ENCODE data around the gene CAB39.

DNA sequence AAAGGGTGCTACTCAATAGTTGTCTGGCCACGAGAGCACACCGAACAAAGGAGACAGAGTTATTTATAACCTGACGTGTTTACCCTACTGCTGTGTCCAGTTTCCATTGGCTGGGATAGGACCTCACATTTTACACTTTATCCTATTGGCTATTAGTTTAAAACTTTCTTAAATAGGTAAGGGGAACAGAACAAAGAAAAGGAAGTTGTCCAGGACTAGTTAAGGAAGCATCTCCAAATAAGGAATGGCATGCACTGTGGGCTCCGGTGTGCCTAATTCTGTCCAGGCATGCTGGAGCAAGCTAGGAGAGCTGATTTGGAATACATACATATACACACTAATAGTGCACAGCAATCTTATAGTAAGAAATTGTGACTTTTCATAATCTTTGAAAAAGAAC, 72.2 kb downstream of the CAB39 start:
- TF ChIP-seq, protein P1, sequence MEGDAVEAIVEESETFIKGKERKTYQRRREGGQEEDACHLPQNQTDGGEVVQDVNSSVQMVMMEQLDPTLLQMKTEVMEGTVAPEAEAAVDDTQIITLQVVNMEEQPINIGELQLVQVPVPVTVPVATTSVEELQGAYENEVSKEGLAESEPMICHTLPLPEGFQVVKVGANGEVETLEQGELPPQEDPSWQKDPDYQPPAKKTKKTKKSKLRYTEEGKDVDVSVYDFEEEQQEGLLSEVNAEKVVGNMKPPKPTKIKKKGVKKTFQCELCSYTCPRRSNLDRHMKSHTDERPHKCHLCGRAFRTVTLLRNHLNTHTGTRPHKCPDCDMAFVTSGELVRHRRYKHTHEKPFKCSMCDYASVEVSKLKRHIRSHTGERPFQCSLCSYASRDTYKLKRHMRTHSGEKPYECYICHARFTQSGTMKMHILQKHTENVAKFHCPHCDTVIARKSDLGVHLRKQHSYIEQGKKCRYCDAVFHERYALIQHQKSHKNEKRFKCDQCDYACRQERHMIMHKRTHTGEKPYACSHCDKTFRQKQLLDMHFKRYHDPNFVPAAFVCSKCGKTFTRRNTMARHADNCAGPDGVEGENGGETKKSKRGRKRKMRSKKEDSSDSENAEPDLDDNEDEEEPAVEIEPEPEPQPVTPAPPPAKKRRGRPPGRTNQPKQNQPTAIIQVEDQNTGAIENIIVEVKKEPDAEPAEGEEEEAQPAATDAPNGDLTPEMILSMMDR (IDR thresholded peaks at IDR 0.05) = no peak
- no peak for TF ChIP-seq POLR2A (IDR thresholded peaks at IDR 0.05)
